DMS153 (cell line): ENCODE results near the gene CDC42EP1.
A peak's percentile ranks its signal among the peaks of the same experiment; 100 is the strongest.
"Not testable (repeated sequence)": the region's sequence is repeated elsewhere in the genome, so short reads cannot be mapped to it uniquely, and the experiment has no call there.

Experiments
- DNase-seq: peaks from one replicate; lab custom pipeline; 2025; lab: John Stamatoyannopoulos, UW

The CDC42EP1 gene

GRCh38 chr22:37559901-37560607 is at the start of gene CDC42EP1:
TSS of gene CDC42EP1 (plus strand) at chr22:37560480. CDS start at chr22:37566350, 5,870 bp downstream.
- no peak for DNase-seq

- DNase-seq: no peak
Measured at GRCh38 chr22:37511395-37512104, 48.7 kb upstream of the CDC42EP1 start.

GRCh38 chr22:37514526-37515051 is 45.7 kb upstream of the CDC42EP1 start:
- no peak for DNase-seq

GRCh38 chr22:37515901-37516300 is 44.4 kb upstream of the CDC42EP1 start:
- DNase-seq: no peak

GRCh38 chr22:37516456-37516855 is 43.8 kb upstream of the CDC42EP1 start:
- no peak for DNase-seq

- no peak for DNase-seq
Measured at GRCh38 chr22:37517826-37518450, 42.3 kb upstream of the CDC42EP1 start.

- no peak for DNase-seq
Measured at GRCh38 chr22:37518509-37519267, 41.6 kb upstream of the CDC42EP1 start.

GRCh38 chr22:37519268-37520195 is 40.7 kb upstream of the CDC42EP1 start, which contains the start of gene CARD10:
TSS of gene CARD10 (minus strand) at chr22:37519415. CDS start at chr22:37519200, 215 bp downstream.
- DNase-seq: no peak

GRCh38 chr22:37520776-37521191 is 39.5 kb upstream of the CDC42EP1 start:
- no peak for DNase-seq

- DNase-seq: no peak
Measured at GRCh38 chr22:37521236-37521739, 39.0 kb upstream of the CDC42EP1 start.

- DNase-seq: no peak
Measured at GRCh38 chr22:37522482-37522881, 37.8 kb upstream of the CDC42EP1 start.

GRCh38 chr22:37525073-37525745 is 35.1 kb upstream of the CDC42EP1 start:
- no peak for DNase-seq

GRCh38 chr22:37525746-37526350 is 34.4 kb upstream of the CDC42EP1 start:
- no peak for DNase-seq

- no peak for DNase-seq
Measured at GRCh38 chr22:37526376-37526775, 33.9 kb upstream of the CDC42EP1 start.

- not testable (repeated sequence) for DNase-seq
Measured at GRCh38 chr22:37527081-37527752, 33.1 kb upstream of the CDC42EP1 start.

- DNase-seq: not testable (repeated sequence)
Measured at GRCh38 chr22:37527952-37528351, 32.3 kb upstream of the CDC42EP1 start.

- DNase-seq: peak; percentile 61
Measured at GRCh38 chr22:37529652-37530345, 30.5 kb upstream of the CDC42EP1 start.

GRCh38 chr22:37533995-37534394 is 26.3 kb upstream of the CDC42EP1 start:
- peak; percentile 32 for DNase-seq
